GM19099 (cell line): Measurements from ENCODE around the gene COLQ.

Experiments
- POLR2A ChIP-seq: IDR thresholded peaks from 3 replicates; pipeline ENCODE4 v1.6.1; 2011; ENCODE audit warnings: low read depth; ENCODE audit not compliant: insufficient read length; ENCODE audit errors: extremely low read depth

Gene COLQ

GRCh38 chr3:15403495-15403894, 118.0 kb downstream of the COLQ start:
- no peak for TF ChIP-seq POLR2A

GRCh38 chr3:15401936-15402335, 119.6 kb downstream of the COLQ start:
- no peak for TF ChIP-seq POLR2A
